ENCODE results near the gene RUNX2. TPM values are rescaled to one million over a fixed set of nuclear protein-coding genes. Genes with fewer than 3 reads are reported as not detected.

RUNX2 gene
- total RNA-seq, 4 donors from 2014 or later: 1.4 to 3.6 (median 2.3) TPM

DNA sequence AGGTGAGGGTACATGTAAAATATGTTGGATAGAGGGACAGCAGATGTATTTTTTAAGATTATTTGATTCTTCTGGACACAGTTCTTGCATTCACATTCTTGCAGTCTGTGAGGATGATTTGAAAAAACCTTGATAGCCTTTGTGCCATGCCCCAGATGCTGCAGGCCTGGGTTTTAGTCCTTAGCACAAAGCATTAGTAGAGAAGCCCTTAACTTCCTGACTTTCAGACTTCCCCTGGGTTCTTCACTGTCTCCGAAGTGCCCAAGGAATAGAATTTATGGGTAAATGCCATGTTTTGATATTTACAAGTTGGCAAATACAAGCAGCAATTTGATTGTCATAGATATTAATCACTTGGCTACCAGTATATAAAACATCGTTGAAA is 117.2 kb downstream of the RUNX2 start:
- DNase-seq: no peak
- Histone ChIP-seq H3K36me3 (no peaks in the 10 kb centered on the region), H3K27ac (peak overlapping the region; percentile 7 to 68 (median 54)), H3K4me3 (no peak overlapping the region), H3K4me1 (peaks cover 14 to 59% (median 14%) of the 10 kb centered on the region in 3 donors), H3K27me3 (no peaks in the 10 kb centered on the region), H3K9me3 (no peaks in the 10 kb centered on the region)
- no peak for TF ChIP-seq POLR2A (IDR thresholded peaks at IDR 0.05)
- TF ChIP-seq, protein P1, sequence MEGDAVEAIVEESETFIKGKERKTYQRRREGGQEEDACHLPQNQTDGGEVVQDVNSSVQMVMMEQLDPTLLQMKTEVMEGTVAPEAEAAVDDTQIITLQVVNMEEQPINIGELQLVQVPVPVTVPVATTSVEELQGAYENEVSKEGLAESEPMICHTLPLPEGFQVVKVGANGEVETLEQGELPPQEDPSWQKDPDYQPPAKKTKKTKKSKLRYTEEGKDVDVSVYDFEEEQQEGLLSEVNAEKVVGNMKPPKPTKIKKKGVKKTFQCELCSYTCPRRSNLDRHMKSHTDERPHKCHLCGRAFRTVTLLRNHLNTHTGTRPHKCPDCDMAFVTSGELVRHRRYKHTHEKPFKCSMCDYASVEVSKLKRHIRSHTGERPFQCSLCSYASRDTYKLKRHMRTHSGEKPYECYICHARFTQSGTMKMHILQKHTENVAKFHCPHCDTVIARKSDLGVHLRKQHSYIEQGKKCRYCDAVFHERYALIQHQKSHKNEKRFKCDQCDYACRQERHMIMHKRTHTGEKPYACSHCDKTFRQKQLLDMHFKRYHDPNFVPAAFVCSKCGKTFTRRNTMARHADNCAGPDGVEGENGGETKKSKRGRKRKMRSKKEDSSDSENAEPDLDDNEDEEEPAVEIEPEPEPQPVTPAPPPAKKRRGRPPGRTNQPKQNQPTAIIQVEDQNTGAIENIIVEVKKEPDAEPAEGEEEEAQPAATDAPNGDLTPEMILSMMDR (IDR thresholded peaks at IDR 0.05): no peak
- 6 to 10% methylated on average over 2 of the region's 2 CpGs for WGBS, 2 donors
- intact Hi-C loops (cut with DNase I): no loop called here

GRCh38 chr6:45445749-45446549 is 117.8 kb downstream of the RUNX2 start:
- WGBS, 2 donors: 7 to 20% methylated on average over 8 to 9 of the region's 9 CpGs
- Histone ChIP-seq H3K27me3 (no peaks in the 10 kb centered on the region), H3K4me3 (no peak overlapping the region), H3K36me3 (no peaks in the 10 kb centered on the region), H3K27ac (peak overlapping the region; percentile 7 to 68 (median 54)), H3K4me1 (peaks cover 14 to 59% (median 14%) of the 10 kb centered on the region in 3 donors), H3K9me3 (no peaks in the 10 kb centered on the region)
- peak; percentile 9 for DNase-seq
- TF ChIP-seq POLR2A (IDR thresholded peaks at IDR 0.05): no peak
- TF ChIP-seq, protein P1 (IDR thresholded peaks at IDR 0.05): no peak
- intact Hi-C loops (cut with DNase I): no loop called here

- TF ChIP-seq POLR2A (IDR thresholded peaks at IDR 0.05): no peak
- TF ChIP-seq, protein P1 (IDR thresholded peaks at IDR 0.05): no peak
- peaks cover 14 to 52% (median 14%) of the 10 kb centered on the region in 3 donors for H3K4me1 ChIP-seq
- no peak for DNase-seq
- 63 to 76% methylated on average over 1 of the region's 1 CpG for WGBS, 2 donors
- no peaks in the 10 kb centered on the region for H3K27me3 ChIP-seq
- no peak overlapping the region for H3K4me3 ChIP-seq
- intact Hi-C loops (cut with DNase I): no loop called here
- H3K9me3 ChIP-seq: no peaks in the 10 kb centered on the region
- H3K36me3 ChIP-seq: no peaks in the 10 kb centered on the region
- peak overlapping the region in 1 of 4 donors; percentile 28 for H3K27ac ChIP-seq
Measured at GRCh38 chr6:45447005-45447404, 118.9 kb downstream of the RUNX2 start.

DNA sequence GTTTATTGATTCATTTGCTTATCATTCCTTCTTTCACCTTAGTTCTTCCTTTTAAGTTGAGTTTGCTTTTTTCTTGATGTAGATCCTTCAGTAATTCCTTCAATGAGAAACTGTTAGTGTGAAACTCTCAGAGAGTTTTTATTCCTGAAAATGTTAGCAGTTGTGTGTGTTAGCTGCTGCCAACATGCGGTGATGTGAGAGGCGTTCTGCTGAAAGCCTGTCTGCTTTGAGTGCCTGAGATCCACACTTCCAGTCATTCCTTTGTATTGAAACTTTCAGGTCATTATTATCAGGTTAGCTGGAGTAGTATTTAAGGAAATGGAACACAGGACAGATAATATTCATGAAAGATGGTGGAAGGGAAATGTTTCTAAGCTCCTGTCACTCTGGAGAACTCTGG is 119.6 kb downstream of the RUNX2 start:
- Histone ChIP-seq H3K4me1 (peaks cover 14 to 46% (median 14%) of the 10 kb centered on the region in 3 donors), H3K36me3 (no peaks in the 10 kb centered on the region), H3K4me3 (no peak overlapping the region), H3K27me3 (no peaks in the 10 kb centered on the region), H3K9me3 (no peaks in the 10 kb centered on the region), H3K27ac (no peak overlapping the region)
- TF ChIP-seq, protein P1 (IDR thresholded peaks at IDR 0.05): no peak
- TF ChIP-seq POLR2A (IDR thresholded peaks at IDR 0.05): no peak
- WGBS, 2 donors: 80 to 93% methylated on average over 2 of the region's 2 CpGs
- intact Hi-C loops (cut with DNase I): no loop called here
- DNase-seq: no peak

Measured in esophagus squamous epithelium (tissue), 5 donors.